Heart left ventricle (tissue), 16 donors: Measurements from ENCODE around the gene UBE2E3. TPM values are rescaled to one million over a fixed set of nuclear protein-coding genes. Genes with fewer than 3 reads are reported as not detected.

Experiments used
- ATAC-seq, 4 donors: fragments of 200-7000 bp; cut with Tn5 transposase; one replicate each; pipeline ENCODE4 v1.9.1; 2020 to 2022; ENCODE audit warnings: moderate library complexity in 4 of 4, mild to moderate bottlenecking in 3 of 4, moderate number of reproducible peaks in 1 of 4
- DNase-seq, 5 donors: peaks; one replicate each; pipeline ENCODE4 v3.0.0-alpha.2; 2020
- H3K27ac ChIP-seq, 12 donors: fragments of 200-600 bp; sonication (generic) in 4 of 12; one replicate each; pipeline versions ENCODE4 v1.5.0 to v1.8.0; 2016 to 2022; ENCODE audit warnings: mild to moderate bottlenecking in 2 of 12
- H3K27me3 ChIP-seq, 9 donors: fragments of 200-600 bp; sonication (generic) in 2 of 9; one replicate each; pipeline versions ENCODE4 v1.5.1 to v1.8.0; 2016 to 2022; ENCODE audit warnings: mild to moderate bottlenecking in 3 of 9
- H3K36me3 ChIP-seq, 9 donors: fragments of 200-600 bp; sonication (generic) in 2 of 9; one replicate each; pipeline versions ENCODE4 v1.5.0 to v1.8.0; 2018 to 2022; ENCODE audit warnings: mild to moderate bottlenecking in 2 of 9
- H3K4me1 ChIP-seq, 12 donors: fragments of 200-600 bp; sonication (generic) in 4 of 12; one replicate each; pipeline versions ENCODE4 v1.5.0 to v1.8.0; 2016 to 2022; ENCODE audit warnings: mild to moderate bottlenecking in 3 of 12
- H3K4me3 ChIP-seq, 12 donors: fragments of 200-600 bp; sonication (generic) in 4 of 12; one replicate each; pipeline versions ENCODE4 v1.5.0 to v1.8.0; 2017 to 2022; ENCODE audit warnings: mild to moderate bottlenecking in 9 of 12, moderate library complexity in 4 of 12
- H3K9me3 ChIP-seq, 12 donors: fragments of 200-600 bp; sonication (generic) in 4 of 12; one replicate each; pipeline versions ENCODE4 v1.5.0 to v1.8.0; 2016 to 2022; ENCODE audit warnings: mild to moderate bottlenecking in 1 of 12
- CTCF ChIP-seq, 12 donors: fragments of 200-600 bp; sonication (generic) in 4 of 12; IDR thresholded peaks; one replicate each; pipeline versions ENCODE4 v1.5.0 to v1.8.0; 2018 to 2022; ENCODE audit warnings: antibody characterized with exemption in 12 of 12, mild to moderate bottlenecking in 5 of 12
- POLR2A ChIP-seq, 2 donors: fragments of 450-650 bp; IDR thresholded peaks; one replicate each; pipeline ENCODE4 v1.6.1; 2017; ENCODE audit warnings: antibody characterized with exemption in 2 of 2, mild to moderate bottlenecking in 2 of 2, moderate library complexity in 2 of 2
- WGBS, 4 donors: extraction: QIAGEN DNeasy Blood & Tissue Kit in 2 of 4; methylation state at CpG; one replicate each; pipeline versions ENCODE4 v1.1.5 to v1.1.7; 2013 to 2018; 5-methylcytosine and 5-hydroxymethylcytosine counted together
- intact Hi-C, 10 donors: fragments of 100-400 bp; cut with DNase I; formaldehyde crosslinking; loops; one replicate each; pipeline versions ENCODE4 v1.11.1 to v1.14.2; 2022
- polyA plus RNA-seq, 2 donors: library from polyadenylated mRNA; stranded (reverse); fragments of 200-250 nt; gene quantifications; one replicate each; pipeline ENCODE4 v1.2.3, GENCODE V29; 2013
- total RNA-seq, 9 donors: library from RNA; depleted of rRNA in 2 of 9; stranded (reverse); fragments of >200 nt in 2 of 9; fragmentation: NEBNext Ultra II Directional in 3 of 9; extraction: Animal tissue kit (Norgen Biotek cat#: 25700) in 3 of 9; gene quantifications; one replicate each; pipeline versions ENCODE4 v1.1.0 to v1.2.4, GENCODE V29; 2016 to 2023
- donor health status: ischemic (EF 13 %, LVEDD 7.1; RV severe dilation, severe dysfunction).
- donor health status: healthy with polysubstance abuse.
- donor health status: DM: no; HTN: yes; CAD: no.
- donor health status: DM: no; HTN: no; CAD: no.
- donor health status: ischemic (EF 25% LVEDD 6.9; RV normal size, moderate dysfunction).
- donor health status: ischemic (EF 25% LVEDD 5.7; RV mildly dilated, moderate dysfunction).
- donor health status: healthy.
- donor health status: DM: yes; HTN: yes; CAD: no.
- donor health status: ischemic (EF 35%, LVEDD 5.7; RV mildly dilated, moderate dysfunction).
- donor health status: nonischemic (EF 11% LVEDD 7.7; RV severe dilation, severe dysfunction).
- donor health status: DM: yes; HTN: yes; CAD: no.
- donor health status: PGD.
- donor health status: ischemic (EF 29% LVEDD 5.4; RV normal size, mild dysfunction).
- donor health status: nonischemic (EF 23%, LVEDD 6.1; RV moderate dilation, normal function).

Gene UBE2E3
- total and polyA plus RNA-seq, 11 donors = 27.0 to 66.5 (median 52.0) TPM

GRCh38 chr2:181112916-181113315 is 132.5 kb downstream of the UBE2E3 start:
- H3K27me3 ChIP-seq = no peaks in the 10 kb centered on the region
- no peak for TF ChIP-seq POLR2A (IDR thresholded peaks at IDR 0.05)
- TF ChIP-seq CTCF (IDR thresholded peaks at IDR 0.05) = no peak
- no peak overlapping the region for H3K4me3 ChIP-seq
- intact Hi-C loops = no loop called here
- H3K4me1 ChIP-seq = no peaks in the 10 kb centered on the region
- 49 to 65% (median 57%) methylated on average over 1 of the region's 1 CpG for WGBS, 4 donors
- H3K9me3 ChIP-seq = no peaks in the 10 kb centered on the region
- ATAC-seq = no peak
- H3K27ac ChIP-seq = no peak overlapping the region
- no peak for DNase-seq
- H3K36me3 ChIP-seq = no peaks in the 10 kb centered on the region
